Large intestine (tissue), 3 donors: ENCODE measurements around the gene LRMDA. TPM values are rescaled to one million over a fixed set of nuclear protein-coding genes. Genes with fewer than 3 reads are reported as not detected.
"Not testable (repeated sequence)": the region's sequence is repeated elsewhere in the genome, so short reads cannot be mapped to it uniquely, and the experiment has no call there.

Experiments used
- DNase-seq, 2 donors: peaks; one replicate each; pipeline versions ENCODE4 v3.0.0 to v3.0.0-alpha.2; 2013
- H3K27ac ChIP-seq: one replicate; pipeline ENCODE4 v1.5.1; 2013; ENCODE audit warnings: low read length
- H3K27me3 ChIP-seq: 2 replicates; pipeline ENCODE4 v1.6.1; 2013; ENCODE audit warnings: low read length; ENCODE audit not compliant: control insufficient read depth, insufficient read depth
- H3K36me3 ChIP-seq: 2 replicates; pipeline ENCODE4 v1.6.1; 2013; ENCODE audit warnings: low read length; ENCODE audit not compliant: control insufficient read depth, insufficient read depth
- H3K4me1 ChIP-seq: one replicate; pipeline ENCODE4 v1.6.1; 2013; ENCODE audit warnings: low read length; ENCODE audit not compliant: control insufficient read depth, insufficient read depth
- H3K4me3 ChIP-seq: one replicate; pipeline ENCODE4 v1.5.1; 2013; ENCODE audit warnings: low read length
- H3K9me3 ChIP-seq: one replicate; pipeline ENCODE4 v1.6.1; 2013; ENCODE audit warnings: mild to moderate bottlenecking, low read depth, low read length, moderate library complexity; ENCODE audit not compliant: control insufficient read depth
- WGBS: methylation state at CpG from one replicate; pipeline ENCODE4 v1.1.5; 2013; ENCODE audit warnings: low lambda C conversion rate; ENCODE audit not compliant: insufficient coverage; 5-methylcytosine and 5-hydroxymethylcytosine counted together
- polyA plus RNA-seq: library from polyadenylated mRNA; unstranded; fragments of 120-200 nt; gene quantifications from one replicate; pipeline ENCODE4 v1.2.1, GENCODE V29; 2013

LRMDA gene
- polyA plus RNA-seq, 1 donor, result 5.3 TPM

- not testable (repeated sequence) for H3K36me3 ChIP-seq, H3K27ac ChIP-seq, H3K9me3 ChIP-seq, H3K27me3 ChIP-seq, H3K4me3 ChIP-seq, DNase-seq, H3K4me1 ChIP-seq
- no CpG with 5 or more reads among the region's 16 CpGs for WGBS
Measured at GRCh38 chr10:75521194-75521829, 89.9 kb downstream of the LRMDA start.

- WGBS, result no CpG with 5 or more reads among the region's 1 CpG
- Histone ChIP-seq H3K27ac (no peak overlapping the region), H3K36me3 (no peaks in the 10 kb centered on the region), H3K4me3 (no peak overlapping the region), H3K27me3 (no peaks in the 10 kb centered on the region), H3K9me3 (peaks cover 4% of the 10 kb centered on the region), H3K4me1 (no peaks in the 10 kb centered on the region)
- no peak for DNase-seq
Measured at GRCh38 chr10:75525067-75525466, 93.6 kb downstream of the LRMDA start.

GRCh38 chr10:75525646-75526045, 94.2 kb downstream of the LRMDA start:
- H3K27ac ChIP-seq, result no peak overlapping the region
- peaks cover 4% of the 10 kb centered on the region for H3K9me3 ChIP-seq
- 86% methylated on average over 1 of the region's 1 CpG for WGBS
- H3K36me3 ChIP-seq, result no peaks in the 10 kb centered on the region
- DNase-seq, result no peak
- H3K27me3 ChIP-seq, result no peaks in the 10 kb centered on the region
- no peak overlapping the region for H3K4me3 ChIP-seq
- H3K4me1 ChIP-seq, result no peaks in the 10 kb centered on the region

- H3K4me3 ChIP-seq, result no peak overlapping the region
- no peaks in the 10 kb centered on the region for H3K27me3 ChIP-seq
- H3K9me3 ChIP-seq, result no peaks in the 10 kb centered on the region
- H3K4me1 ChIP-seq, result no peaks in the 10 kb centered on the region
- no CpG with 5 or more reads among the region's 2 CpGs for WGBS
- no peaks in the 10 kb centered on the region for H3K36me3 ChIP-seq
- DNase-seq, result no peak
- no peak overlapping the region for H3K27ac ChIP-seq
Measured at GRCh38 chr10:75527542-75527941, 96.1 kb downstream of the LRMDA start.

GRCh38 chr10:75528392-75528791, 97.0 kb downstream of the LRMDA start:
- Histone ChIP-seq H3K27me3 (no peaks in the 10 kb centered on the region), H3K27ac (no peak overlapping the region), H3K9me3 (no peaks in the 10 kb centered on the region), H3K36me3 (no peaks in the 10 kb centered on the region), H3K4me3 (no peak overlapping the region), H3K4me1 (no peaks in the 10 kb centered on the region)
- WGBS, result no CpG with 5 or more reads among the region's 2 CpGs
- DNase-seq, result no peak

GRCh38 chr10:75530299-75530698, 98.9 kb downstream of the LRMDA start:
- no peak overlapping the region for H3K27ac ChIP-seq
- no peaks in the 10 kb centered on the region for H3K27me3 ChIP-seq
- no peaks in the 10 kb centered on the region for H3K4me1 ChIP-seq
- H3K9me3 ChIP-seq, result no peaks in the 10 kb centered on the region
- H3K4me3 ChIP-seq, result no peak overlapping the region
- no CpG with 5 or more reads among the region's 3 CpGs for WGBS
- H3K36me3 ChIP-seq, result no peaks in the 10 kb centered on the region
- DNase-seq, result no peak

- Histone ChIP-seq H3K4me1 (no peaks in the 10 kb centered on the region), H3K36me3 (no peaks in the 10 kb centered on the region), H3K27me3 (no peaks in the 10 kb centered on the region), H3K27ac (no peak overlapping the region), H3K4me3 (no peak overlapping the region), H3K9me3 (no peaks in the 10 kb centered on the region)
- 67% methylated on average over 1 of the region's 2 CpGs for WGBS
- no peak for DNase-seq
Measured at GRCh38 chr10:75531571-75532031, 100.2 kb downstream of the LRMDA start.

- no peak overlapping the region for H3K4me3 ChIP-seq
- H3K27me3 ChIP-seq, result no peaks in the 10 kb centered on the region
- H3K4me1 ChIP-seq, result no peaks in the 10 kb centered on the region
- no peaks in the 10 kb centered on the region for H3K9me3 ChIP-seq
- no peak overlapping the region for H3K27ac ChIP-seq
- H3K36me3 ChIP-seq, result no peaks in the 10 kb centered on the region
- no CpG with 5 or more reads among the region's 3 CpGs for WGBS
- no peak for DNase-seq
Measured at GRCh38 chr10:75532253-75532924, 101.0 kb downstream of the LRMDA start.

- Histone ChIP-seq H3K4me3 (no peak overlapping the region), H3K9me3 (no peaks in the 10 kb centered on the region), H3K27me3 (no peaks in the 10 kb centered on the region), H3K27ac (no peak overlapping the region), H3K4me1 (peaks cover 3% of the 10 kb centered on the region), H3K36me3 (no peaks in the 10 kb centered on the region)
- WGBS, result 100% methylated on average over 2 of the region's 8 CpGs
- no peak for DNase-seq
Measured at GRCh38 chr10:75538144-75538543, 106.7 kb downstream of the LRMDA start.

GRCh38 chr10:75538765-75539164, 107.3 kb downstream of the LRMDA start:
- Histone ChIP-seq H3K27me3 (no peaks in the 10 kb centered on the region), H3K36me3 (no peaks in the 10 kb centered on the region), H3K27ac (no peak overlapping the region), H3K9me3 (no peaks in the 10 kb centered on the region), H3K4me3 (no peak overlapping the region), H3K4me1 (peaks cover 3% of the 10 kb centered on the region)
- no CpG with 5 or more reads among the region's 1 CpG for WGBS
- DNase-seq, result no peak
